Thyroid gland (tissue), 4 donors: ENCODE measurements around the gene LARGE1. TPM values are rescaled to one million over a fixed set of nuclear protein-coding genes. Genes with fewer than 3 reads are reported as not detected.

Experiments used
- DNase-seq, 2 donors: peaks; one replicate each; pipeline ENCODE4 v3.0.0-alpha.2; 2019
- H3K27ac ChIP-seq, 3 donors: fragments of 200-600 bp; sonication (generic); 1 replicate in 2 of 3; 2 replicates in 1 of 3; pipeline ENCODE4 v1.5.1; 2016 to 2019; ENCODE audit warnings: mild to moderate bottlenecking in 1 of 3, moderate library complexity in 1 of 3
- H3K27me3 ChIP-seq: fragments of 200-600 bp; sonication (generic); one replicate; pipeline ENCODE4 v1.5.1; 2019
- H3K36me3 ChIP-seq, 2 donors: fragments of 200-600 bp; sonication (generic); one replicate each; pipeline ENCODE4 v1.5.1; 2016 to 2019
- H3K4me1 ChIP-seq, 2 donors: fragments of 200-600 bp; sonication (generic); one replicate each; pipeline ENCODE4 v1.5.1; 2017 to 2019
- H3K4me3 ChIP-seq, 3 donors: fragments of 200-600 bp; sonication (generic); replicated peaks in 1 of 3; 1 replicate in 2 of 3; 2 replicates in 1 of 3; pipeline ENCODE4 v1.5.1; 2016; ENCODE audit warnings: mild to moderate bottlenecking in 1 of 3
- H3K9me3 ChIP-seq: fragments of 200-600 bp; sonication (generic); one replicate; pipeline ENCODE4 v1.5.1; 2017
- POLR2A ChIP-seq, 2 donors: fragments of 450-650 bp; IDR thresholded peaks; one replicate each; pipeline ENCODE4 v1.6.1; 2017; ENCODE audit warnings: antibody characterized with exemption in 2 of 2, mild to moderate bottlenecking in 2 of 2, moderate library complexity in 1 of 2
- WGBS, 2 donors: methylation state at CpG; one replicate each; pipeline ENCODE4 v1.1.5; 2017; 5-methylcytosine and 5-hydroxymethylcytosine counted together
- intact Hi-C: fragments of 100-400 bp; cut with DNase I; formaldehyde crosslinking; loops from one replicate; pipeline ENCODE4 v1.15.1; 2023
- total RNA-seq, 4 donors: library from RNA; depleted of rRNA; stranded (reverse); fragments of >200 nt; gene quantifications; one replicate each; pipeline ENCODE4 v1.2.3, GENCODE V29; 2016
- TF ChIP-seq, protein P1 (sequence below), 6 experiments: fragments of 200-600 bp in 3 of 6; fragments of 450-650 bp in 3 of 6; sonication (generic) in 3 of 6; IDR thresholded peaks; one replicate each; pipeline ENCODE4 v1.5.1; 2016 to 2019; ENCODE audit warnings: antibody characterized with exemption in 6 of 6, mild to moderate bottlenecking in 2 of 6, inconsistent platforms in 1 of 6, moderate library complexity in 1 of 6

The LARGE1 gene
- total RNA-seq, 4 donors from 2014 or later: 13.6 to 16.3 (median 15.1) TPM

DNA sequence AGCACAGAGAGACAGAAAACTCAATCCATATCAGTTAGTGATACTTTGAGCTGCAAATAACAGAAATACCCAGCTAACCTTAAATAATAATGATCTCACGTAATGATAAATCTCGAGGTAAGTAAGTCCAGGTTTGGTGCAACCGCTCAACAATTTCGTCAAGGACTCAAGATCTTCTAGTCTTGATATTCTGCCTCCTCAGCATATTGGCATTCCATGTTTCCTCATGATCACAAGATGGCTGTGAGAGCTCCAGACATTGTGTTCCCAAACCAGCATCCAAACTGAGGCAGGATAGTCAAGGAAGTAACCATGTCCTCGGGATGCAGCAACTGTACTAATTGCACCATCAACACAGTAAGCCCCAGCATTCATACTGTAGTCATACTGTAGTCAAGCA lies 7.5 kb upstream of the LARGE1 start:
- WGBS, 2 donors: 85 to 93% methylated on average over 5 of the region's 5 CpGs
- no peak for TF ChIP-seq POLR2A (IDR thresholded peaks at IDR 0.05)
- TF ChIP-seq, protein P1, sequence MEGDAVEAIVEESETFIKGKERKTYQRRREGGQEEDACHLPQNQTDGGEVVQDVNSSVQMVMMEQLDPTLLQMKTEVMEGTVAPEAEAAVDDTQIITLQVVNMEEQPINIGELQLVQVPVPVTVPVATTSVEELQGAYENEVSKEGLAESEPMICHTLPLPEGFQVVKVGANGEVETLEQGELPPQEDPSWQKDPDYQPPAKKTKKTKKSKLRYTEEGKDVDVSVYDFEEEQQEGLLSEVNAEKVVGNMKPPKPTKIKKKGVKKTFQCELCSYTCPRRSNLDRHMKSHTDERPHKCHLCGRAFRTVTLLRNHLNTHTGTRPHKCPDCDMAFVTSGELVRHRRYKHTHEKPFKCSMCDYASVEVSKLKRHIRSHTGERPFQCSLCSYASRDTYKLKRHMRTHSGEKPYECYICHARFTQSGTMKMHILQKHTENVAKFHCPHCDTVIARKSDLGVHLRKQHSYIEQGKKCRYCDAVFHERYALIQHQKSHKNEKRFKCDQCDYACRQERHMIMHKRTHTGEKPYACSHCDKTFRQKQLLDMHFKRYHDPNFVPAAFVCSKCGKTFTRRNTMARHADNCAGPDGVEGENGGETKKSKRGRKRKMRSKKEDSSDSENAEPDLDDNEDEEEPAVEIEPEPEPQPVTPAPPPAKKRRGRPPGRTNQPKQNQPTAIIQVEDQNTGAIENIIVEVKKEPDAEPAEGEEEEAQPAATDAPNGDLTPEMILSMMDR (IDR thresholded peaks at IDR 0.05): no peak
- Histone ChIP-seq H3K36me3 (no peaks in the 10 kb centered on the region), H3K9me3 (no peaks in the 10 kb centered on the region), H3K27me3 (no peaks in the 10 kb centered on the region), H3K4me3 (no peak overlapping the region), H3K27ac (no peak overlapping the region), H3K4me1 (peaks cover 9% of the 10 kb centered on the region in 2 donors)
- intact Hi-C loops: loop anchor here (5.0 kb wide), 1 partner anchor 185 kb away; no protein-coding TSS in a partner anchor
- DNase-seq: no peak

DNA sequence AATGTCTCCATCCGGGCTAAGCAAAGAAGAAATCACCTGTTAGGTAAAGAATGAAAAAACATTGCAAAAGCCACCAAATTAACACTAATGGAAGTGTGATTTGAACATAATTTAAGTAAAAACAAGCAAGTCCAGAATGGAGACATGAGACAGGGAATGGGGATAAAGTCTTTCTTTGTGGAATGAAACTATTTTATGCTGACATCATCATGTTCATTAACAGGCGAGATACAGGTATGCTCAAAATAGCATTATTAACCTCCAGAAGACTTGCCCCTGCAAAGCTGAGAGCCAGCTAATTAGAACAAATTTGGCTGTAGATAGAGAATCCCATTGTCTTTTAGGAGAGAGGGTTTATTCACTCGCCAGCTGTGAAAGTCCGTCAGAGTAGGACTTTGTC lies 4.9 kb upstream of the LARGE1 start:
- 72 to 92% methylated on average over 4 of the region's 4 CpGs for WGBS, 2 donors
- intact Hi-C loops: loop anchor here (5.0 kb wide), 1 partner anchor 187 kb away; no protein-coding TSS in a partner anchor

DNA sequence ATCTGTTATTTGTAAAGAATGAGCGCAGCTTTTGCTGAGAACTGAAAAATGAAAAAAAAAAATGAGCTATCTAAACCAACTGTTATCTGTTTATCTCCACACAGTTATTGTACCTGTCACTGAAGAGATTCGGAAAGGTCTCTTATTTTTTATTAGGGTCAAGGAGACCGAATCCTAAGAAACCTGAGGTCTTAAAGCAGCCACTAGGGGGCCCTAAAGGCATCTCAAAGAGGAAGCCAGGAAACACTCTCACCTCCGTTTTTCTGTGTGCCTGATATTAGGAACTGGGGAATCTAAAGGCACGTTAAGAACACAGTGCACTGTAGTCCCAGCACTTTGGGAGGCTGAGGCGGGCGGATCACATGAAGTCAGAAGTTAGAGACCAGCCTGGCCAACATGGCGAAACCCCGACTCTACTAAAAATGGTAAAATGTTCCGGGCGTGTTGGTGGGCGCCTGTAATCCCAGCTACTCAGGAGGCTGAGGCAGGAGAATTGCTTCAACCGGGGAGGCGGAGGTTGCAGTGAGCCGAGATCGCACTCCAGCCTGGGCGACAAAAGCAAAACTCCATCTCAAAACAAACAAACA lies 3.5 kb upstream of the LARGE1 start:
- WGBS, 2 donors: 39 to 49% methylated on average over 17 of the region's 17 CpGs
- Histone ChIP-seq H3K27ac (no peak overlapping the region), H3K9me3 (no peaks in the 10 kb centered on the region), H3K27me3 (no peaks in the 10 kb centered on the region), H3K4me3 (no peak overlapping the region), H3K36me3 (no peaks in the 10 kb centered on the region), H3K4me1 (peaks cover 11 to 17% of the 10 kb centered on the region in 2 donors)
- no peak for TF ChIP-seq POLR2A (IDR thresholded peaks at IDR 0.05)
- TF ChIP-seq, protein P1 (IDR thresholded peaks at IDR 0.05): peak; percentile 62 to 81 (median 70)
- DNase-seq: peak; percentile 62
- intact Hi-C loops: no loop called here

More for the DNA sequence above, 4.9 kb upstream of the LARGE1 start:
- Histone ChIP-seq H3K36me3 (no peaks in the 10 kb centered on the region), H3K4me1 (peaks cover 10 to 17% of the 10 kb centered on the region in 2 donors), H3K27me3 (no peaks in the 10 kb centered on the region), H3K4me3 (no peak overlapping the region), H3K9me3 (no peaks in the 10 kb centered on the region), H3K27ac (no peak overlapping the region)
- TF ChIP-seq, protein P1 (IDR thresholded peaks at IDR 0.05): no peak
- no peak for TF ChIP-seq POLR2A (IDR thresholded peaks at IDR 0.05)
- DNase-seq: no peak

DNA sequence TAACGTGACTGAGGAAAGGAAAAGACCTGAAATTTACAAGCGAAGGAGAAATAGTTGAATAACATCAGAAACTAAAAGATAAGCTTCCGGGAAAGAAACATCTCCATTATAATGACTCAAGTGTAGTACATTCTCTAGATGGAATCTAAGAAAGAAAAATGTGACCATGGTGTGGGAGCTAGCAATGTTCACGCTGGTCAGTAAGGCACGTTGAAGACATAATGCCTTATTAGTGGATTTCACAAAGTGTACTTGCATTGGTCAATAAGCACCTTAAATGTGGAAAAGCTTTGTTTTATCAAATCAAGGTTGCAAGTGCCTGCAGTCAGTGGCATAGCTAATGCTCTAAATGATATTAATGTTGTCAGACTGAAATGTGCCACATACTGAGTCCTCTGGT lies 2.8 kb upstream of the LARGE1 start:
- Histone ChIP-seq H3K27ac (no peak overlapping the region), H3K27me3 (no peaks in the 10 kb centered on the region), H3K36me3 (no peaks in the 10 kb centered on the region), H3K9me3 (no peaks in the 10 kb centered on the region), H3K4me1 (peaks cover 13 to 17% of the 10 kb centered on the region in 2 donors), H3K4me3 (peak overlapping the region in 2 of 3 donors; percentile 29 to 55)
- 3 to 5% methylated on average over 5 of the region's 5 CpGs for WGBS, 2 donors
- intact Hi-C loops: no loop called here
- DNase-seq: no peak
- TF ChIP-seq, protein P1 (IDR thresholded peaks at IDR 0.05): no peak
- TF ChIP-seq POLR2A (IDR thresholded peaks at IDR 0.05): no peak

DNA sequence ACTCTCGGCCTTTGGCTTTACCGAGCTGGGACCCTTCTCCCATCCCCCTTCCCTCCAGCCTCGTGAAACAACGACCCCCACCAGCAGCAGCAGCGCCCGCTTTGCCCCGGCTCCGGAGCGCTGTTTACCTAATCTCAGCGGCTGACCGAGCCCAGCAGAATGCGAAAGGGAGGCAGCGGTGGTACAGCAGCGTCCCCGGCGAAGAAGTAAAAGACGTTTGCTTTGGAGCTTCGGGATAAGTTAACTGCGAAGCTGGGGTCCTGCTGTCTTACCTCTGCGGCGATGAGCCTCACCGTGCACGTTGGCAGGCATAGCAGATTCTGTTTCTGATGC lies 2.0 kb upstream of the LARGE1 start:
- DNase-seq: peak; percentile 37 to 46
- H3K4me3 ChIP-seq: peak overlapping the region; percentile 27 to 55 (median 29)
- WGBS, 2 donors: 0% methylated on average over 21 to 22 of the region's 23 CpGs
- TF ChIP-seq, protein P1 (IDR thresholded peaks at IDR 0.05): no peak
- TF ChIP-seq POLR2A (IDR thresholded peaks at IDR 0.05): no peak
- peak overlapping the region; percentile 21 to 85 (median 76) for H3K27ac ChIP-seq
- intact Hi-C loops: no loop called here
- H3K9me3 ChIP-seq: no peaks in the 10 kb centered on the region
- H3K27me3 ChIP-seq: no peaks in the 10 kb centered on the region
- H3K4me1 ChIP-seq: peaks cover 13 to 17% of the 10 kb centered on the region in 2 donors
- no peaks in the 10 kb centered on the region for H3K36me3 ChIP-seq
